ENCODE data around the gene OR10H1. TPM values are rescaled to one million over a fixed set of nuclear protein-coding genes. Genes with fewer than 3 reads are reported as not detected.

OR10H1 gene
- total and polyA plus RNA-seq, 9 of the 15 experiments (the other 6 are each of a cell fraction or from before 2014, with no cell fraction given): not detected

- TF ChIP-seq DEAF1 (CRISPR knock-in tag; IDR thresholded peaks at IDR 0.05): no peak; the same call in 1 of the 2 replicates
- peak; percentile 84 for TF ChIP-seq KDM5B (IDR thresholded peaks at IDR 0.05; ENCODE audit: insufficient replicate concordance, low read depth, low read length)
- no peak for TF ChIP-seq FOXP4 (CRISPR knock-in tag; IDR thresholded peaks at IDR 0.05; ENCODE audit: borderline replicate concordance)
- TF ChIP-seq SMAD4 (CRISPR knock-in tag; conservative IDR thresholded peaks at IDR 0.05): no peak; the same call in 1 of the 2 replicates
- TF ChIP-seq EHMT2 (IDR thresholded peaks at IDR 0.05): no peak
- TF ChIP-seq RBM15 (IDR thresholded peaks at IDR 0.05; ENCODE audit: insufficient read depth, low read length): no peak
- no peak for TF ChIP-seq RUNX1 (IDR thresholded peaks at IDR 0.05; ENCODE audit: low read depth)
- peak; percentile 98 for TF ChIP-seq PRDM10 (IDR thresholded peaks at IDR 0.05; ENCODE audit: partially characterized antibody)
- TF ChIP-seq ZNF212 (CRISPR knock-in tag; IDR thresholded peaks at IDR 0.05): no peak
- no peak for TF ChIP-seq NBN (IDR thresholded peaks at IDR 0.05; ENCODE audit: low read depth)
- peak; percentile 28; the same call in 1 of the 2 replicates for TF ChIP-seq KLF13 (tag; IDR thresholded peaks at IDR 0.05; ENCODE audit: borderline replicate concordance, low read depth)
- TF ChIP-seq HNRNPK (IDR thresholded peaks at IDR 0.05; ENCODE audit: low read depth, low read length, poor library complexity, severe bottlenecking): no peak
- TF ChIP-seq SMAD1 (IDR thresholded peaks at IDR 0.05; ENCODE audit: low read depth, low read length, partially characterized antibody): no peak
- TF ChIP-seq KHSRP (IDR thresholded peaks at IDR 0.05): no peak
- TF ChIP-seq SMARCA4 (IDR thresholded peaks at IDR 0.05): no peak
- peak; percentile 9 for TF ChIP-seq GTF2B (IDR thresholded peaks at IDR 0.05; ENCODE audit: extremely low read depth, insufficient read length)
- TF ChIP-seq MYC (IDR thresholded peaks at IDR 0.05; ENCODE audit: low read depth, low read length): 0 out of 2 replicates have a peak, but pooled peaks have one; percentile 9
- peak; percentile 89; the same call in 1 of the 2 replicates for TF ChIP-seq MYC (CRISPR knock-in tag; IDR thresholded peaks at IDR 0.05; ENCODE audit: borderline replicate concordance, low read depth)
- no peak for TF ChIP-seq POLR2H (tag; IDR thresholded peaks at IDR 0.05; ENCODE audit: low read depth)
- TF ChIP-seq ZSCAN29 (IDR thresholded peaks at IDR 0.05): no peak
Measured at GRCh38 chr19:15836330-15837220, 21.1 kb upstream of the OR10H1 start (continued).
